Measurements from ENCODE around the gene BAG5.

Gene BAG5

DNA sequence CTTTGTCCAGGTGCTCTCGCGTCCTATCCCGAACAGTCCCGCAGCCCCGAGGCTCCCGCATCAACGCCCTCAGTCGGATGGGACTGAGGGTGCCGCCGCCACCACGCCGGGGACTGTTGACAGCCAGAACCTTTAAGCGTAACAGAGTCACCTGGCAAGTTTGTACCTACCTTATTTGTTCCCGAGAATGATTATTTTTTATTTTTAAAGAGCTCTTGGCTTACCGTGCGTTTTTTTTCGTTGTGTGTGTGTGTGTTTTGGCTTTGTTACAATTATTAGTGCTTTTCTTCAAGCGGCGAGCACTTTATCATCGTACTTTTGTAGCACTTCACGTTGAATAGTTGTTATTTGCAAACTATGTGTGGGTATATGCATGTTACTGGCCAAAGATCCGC lies 766 bp upstream of the BAG5 start:
- DNase-seq, result no peak

DNA sequence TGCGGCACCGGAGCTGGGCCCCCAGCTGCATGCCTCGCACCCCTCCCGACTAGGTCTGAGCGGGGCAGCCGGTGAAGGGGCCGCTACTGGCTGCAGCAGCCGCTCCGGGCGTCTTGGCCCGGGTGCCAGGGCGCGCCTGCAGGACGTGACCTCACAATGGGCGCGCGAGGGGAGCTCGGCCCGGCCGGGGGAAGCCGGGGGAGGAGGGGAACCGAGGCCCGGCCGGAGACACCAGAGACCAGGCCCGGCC lies 353 bp downstream of the BAG5 start:
- peak in 1 of 2 experiments; percentile 66 for DNase-seq

DNA sequence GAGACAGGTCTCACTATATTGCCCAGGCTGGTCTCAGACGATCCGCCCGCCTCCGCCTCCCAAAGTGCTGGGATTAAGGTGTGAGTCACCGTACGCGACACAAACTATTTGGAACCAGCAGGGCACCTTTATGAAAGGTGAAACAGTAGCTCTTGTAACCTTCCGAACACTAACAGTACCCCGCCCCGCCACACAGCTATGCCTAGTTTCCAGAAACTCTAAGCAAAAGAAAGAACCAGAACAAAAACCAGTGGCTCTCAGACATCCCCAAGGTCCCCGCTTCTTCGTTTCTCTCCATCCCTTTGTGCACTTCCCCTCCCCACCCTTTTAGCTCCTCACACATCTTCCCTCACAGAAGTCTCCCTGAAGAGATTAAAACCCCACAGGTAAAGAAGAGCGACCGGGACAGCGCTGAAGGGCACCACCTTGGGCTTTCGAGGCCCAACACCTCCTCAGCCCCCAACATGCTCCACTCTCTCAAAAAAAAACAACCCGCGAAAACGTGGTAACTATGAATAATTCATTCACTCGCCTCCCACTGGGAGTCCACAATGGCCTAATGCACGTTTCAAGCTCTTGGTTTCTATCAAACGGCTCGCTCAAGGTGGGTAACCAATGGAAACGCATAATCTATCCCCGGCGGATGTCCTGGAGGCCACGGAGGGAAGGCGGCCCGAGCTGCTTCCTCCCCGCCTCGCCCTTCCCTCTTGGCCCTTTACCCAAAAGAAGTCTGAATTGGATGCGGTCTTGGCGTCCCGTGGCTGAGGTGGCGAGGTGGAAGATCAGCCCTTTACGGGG lies 877 bp downstream of the BAG5 start:
- DNase-seq, result peak; percentile 43 to 74

DNA sequence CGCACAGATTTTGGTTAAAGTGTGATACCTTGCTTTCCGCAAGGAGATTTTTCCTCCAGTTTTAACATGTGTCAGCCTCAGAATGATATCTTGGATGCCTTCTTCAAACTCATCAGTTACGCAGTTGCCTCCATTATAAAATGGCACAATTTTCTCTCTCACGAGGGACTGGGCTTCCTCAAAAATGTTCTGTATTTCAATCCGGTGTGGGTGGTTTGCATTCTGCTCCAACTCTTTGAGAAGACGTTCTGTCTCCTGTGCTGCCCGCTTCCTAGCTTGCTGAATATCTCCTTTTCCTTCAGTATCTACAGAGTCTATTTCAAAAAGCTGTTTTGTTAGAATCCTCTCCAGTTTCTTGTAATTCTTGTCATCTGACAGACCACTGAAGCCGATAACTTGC lies 1.8 kb downstream of the BAG5 start:
- no peak for DNase-seq

DNA sequence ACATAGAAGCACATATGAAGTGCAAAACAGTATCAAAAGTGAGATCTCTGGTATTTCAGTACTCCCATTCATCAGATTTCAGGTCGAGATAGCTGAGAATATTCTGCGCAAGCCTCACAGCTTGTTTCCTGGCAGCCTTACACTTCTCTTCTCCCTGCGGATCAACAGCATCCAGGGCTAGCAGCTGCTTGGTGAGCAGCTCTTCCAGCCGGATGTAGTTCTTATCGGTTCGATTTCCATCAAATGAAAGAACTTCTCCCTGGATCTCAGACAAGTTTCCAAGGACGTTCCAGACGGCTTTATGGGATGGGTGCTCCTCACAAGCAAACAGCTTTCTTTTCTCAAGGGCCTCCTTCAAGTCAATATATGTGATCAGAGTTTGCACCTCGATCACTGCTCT lies 2.7 kb downstream of the BAG5 start:
- DNase-seq, result no peak

DNA sequence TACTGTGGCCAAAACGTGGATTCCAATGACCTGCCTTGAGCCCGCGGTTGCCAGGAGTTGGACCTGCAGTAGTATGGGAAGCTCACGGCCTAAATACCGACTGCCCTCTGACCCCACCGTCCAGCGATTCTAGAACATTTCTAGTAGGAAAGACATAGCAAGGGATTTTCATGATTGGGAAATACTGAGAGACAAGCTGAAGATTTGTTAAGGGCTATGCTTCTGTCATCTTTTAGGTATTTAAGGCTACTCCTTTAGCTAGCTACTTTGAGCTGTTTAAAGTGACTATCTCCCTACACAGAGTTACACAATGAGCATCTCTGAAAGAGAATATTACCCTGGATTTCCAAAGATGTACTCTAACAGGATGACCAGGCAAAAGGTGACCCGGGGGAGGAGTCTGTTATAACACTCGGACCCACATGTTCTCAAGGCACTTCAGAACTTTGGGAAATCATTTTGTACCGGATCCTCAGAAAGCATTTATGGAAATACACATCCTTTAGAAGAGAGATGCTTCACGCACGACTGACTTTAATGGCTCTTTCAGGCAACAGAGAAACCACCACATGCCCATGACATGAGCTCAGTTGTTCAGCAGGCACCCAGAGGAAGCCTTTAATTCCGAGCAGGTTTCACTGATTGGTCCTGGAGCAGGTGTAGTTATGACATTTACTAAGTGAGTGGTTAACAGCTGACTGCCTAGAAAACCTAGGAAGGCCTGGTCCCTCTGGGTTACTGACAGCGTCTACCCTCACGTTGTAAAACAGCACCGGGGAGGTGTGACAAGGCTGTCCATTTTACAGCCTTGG lies 4.2 kb downstream of the BAG5 start:
- no peak for DNase-seq

DNA sequence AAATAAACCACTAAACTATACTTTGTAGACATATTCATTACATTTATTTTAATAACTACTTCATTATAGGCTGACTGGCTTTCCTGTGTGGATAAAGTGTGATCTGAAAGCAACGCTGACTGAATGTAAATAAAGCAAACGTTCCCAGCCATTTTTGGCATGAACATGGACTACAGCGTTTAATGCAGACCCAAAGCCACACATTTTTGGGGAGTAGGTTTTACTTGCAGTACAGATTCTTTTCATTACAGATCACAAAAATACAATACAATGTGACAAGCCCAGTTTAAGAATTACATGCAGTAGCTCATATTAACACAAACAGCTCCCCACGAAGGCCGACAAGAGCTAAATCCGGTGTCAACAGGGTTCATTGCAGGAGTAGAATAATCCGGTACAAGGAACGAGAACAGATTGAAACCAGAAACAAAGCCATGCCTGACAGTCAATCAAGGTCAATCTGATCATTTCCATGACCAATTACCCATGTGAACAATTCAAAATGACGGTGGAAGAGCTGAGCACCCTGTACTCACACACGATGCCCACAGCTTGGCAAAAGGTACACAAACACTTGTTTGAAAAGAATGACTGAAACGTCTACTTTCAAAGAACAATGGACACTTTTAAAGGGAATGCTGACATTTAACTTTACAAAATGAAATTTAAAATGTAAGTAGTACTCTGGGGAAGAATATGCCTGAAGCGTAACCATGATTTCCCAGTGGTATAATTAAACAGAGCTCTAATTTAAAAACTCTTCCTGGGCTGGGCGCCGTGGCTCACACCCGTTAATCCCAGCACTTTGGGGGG lies 5.3 kb downstream of the BAG5 start:
- DNase-seq, result no peak

DNA sequence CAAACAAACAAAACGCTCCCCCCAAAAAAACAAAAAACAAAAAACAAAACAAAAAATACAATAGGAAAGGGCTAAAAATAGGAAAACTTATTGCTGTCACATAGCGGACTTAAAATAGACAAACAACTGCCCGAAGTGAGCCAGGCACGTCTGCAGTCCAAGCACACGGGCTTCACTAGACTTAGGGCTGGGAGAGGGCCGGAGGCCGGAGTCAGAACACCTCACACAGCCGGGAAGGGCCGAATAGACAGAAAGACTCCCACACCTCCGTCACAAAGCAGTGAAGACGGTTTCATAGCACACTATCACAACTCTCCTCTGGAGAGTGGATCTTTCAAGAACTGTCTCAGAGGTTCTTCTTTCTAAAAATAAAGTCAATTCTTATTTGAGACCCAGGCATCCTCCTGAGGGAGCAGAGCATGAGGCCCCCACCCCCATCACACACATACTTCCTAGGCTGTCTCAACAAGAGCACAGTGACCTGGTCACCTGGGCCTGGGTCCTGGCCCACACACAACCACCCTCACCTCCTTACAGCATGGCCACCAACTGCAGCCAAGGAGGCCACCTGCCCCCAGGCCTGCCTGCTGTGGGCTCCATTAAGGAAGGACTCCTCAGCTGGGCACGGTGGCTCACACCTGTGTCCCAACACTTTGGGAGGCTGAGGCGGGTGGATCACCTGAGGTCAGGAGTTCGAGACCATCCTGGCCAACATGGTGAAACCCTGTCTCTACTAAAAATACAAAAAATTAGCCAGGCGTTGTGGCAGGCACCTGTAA lies 6.7 kb downstream of the BAG5 start:
- no peak for DNase-seq

DNA sequence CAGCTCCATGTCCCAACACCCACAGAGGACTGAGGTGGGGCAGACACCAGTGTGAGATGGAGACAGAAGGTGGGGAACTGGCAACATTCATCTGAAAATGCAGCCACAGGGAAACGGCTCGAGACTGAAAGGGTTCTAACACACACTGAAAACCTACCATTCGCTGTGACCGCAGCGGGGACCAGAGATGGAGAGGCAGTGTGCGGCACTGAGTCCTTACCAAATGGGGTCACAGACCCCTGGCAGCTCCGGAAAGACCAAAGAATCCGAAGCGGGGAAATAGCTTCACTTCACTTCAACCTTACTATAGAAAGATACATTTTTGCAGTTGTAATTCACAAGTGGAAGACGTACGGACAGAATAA lies 9.6 kb downstream of the BAG5 start:
- no peak for DNase-seq

DNA sequence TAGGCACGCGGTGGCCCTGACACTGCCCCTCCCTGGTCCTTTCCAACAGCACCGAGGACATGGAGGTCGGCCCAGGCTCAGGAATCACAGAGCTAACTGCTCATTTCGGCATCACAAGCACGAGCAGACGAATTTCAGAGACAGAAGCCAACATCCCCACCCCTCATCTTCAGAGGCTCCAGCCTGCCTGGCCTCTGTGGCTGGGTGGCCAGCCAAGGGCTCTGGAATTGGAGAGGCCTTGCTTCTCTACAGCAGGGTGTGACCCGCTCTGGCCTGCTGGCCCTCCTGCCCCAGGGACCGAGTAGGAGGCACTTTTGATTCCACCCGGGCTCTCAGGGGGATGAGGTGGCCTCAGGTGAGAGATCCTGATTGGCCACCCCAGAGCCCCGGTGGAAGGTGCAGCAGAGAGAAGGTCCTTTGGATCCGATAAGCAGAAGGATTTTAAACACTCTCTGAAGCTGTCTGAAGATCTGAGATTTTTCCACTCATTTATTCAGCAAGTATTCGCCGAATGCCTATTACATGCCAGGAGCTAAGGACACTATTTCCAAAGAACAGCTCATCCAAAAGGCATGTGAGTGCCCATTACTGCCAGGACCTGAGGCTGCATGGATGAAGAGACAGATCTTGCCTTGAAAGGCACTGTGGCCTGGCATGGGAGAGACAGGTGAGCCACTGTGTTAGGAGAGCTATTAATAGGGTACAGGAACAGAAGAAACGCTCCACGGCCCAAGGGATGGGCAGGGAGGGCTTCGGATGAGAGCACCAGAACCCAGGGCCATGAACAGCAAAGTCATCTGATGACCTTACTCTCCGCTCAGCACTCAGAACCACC lies 10.2 kb downstream of the BAG5 start:
- DNase-seq, result no peak

DNA sequence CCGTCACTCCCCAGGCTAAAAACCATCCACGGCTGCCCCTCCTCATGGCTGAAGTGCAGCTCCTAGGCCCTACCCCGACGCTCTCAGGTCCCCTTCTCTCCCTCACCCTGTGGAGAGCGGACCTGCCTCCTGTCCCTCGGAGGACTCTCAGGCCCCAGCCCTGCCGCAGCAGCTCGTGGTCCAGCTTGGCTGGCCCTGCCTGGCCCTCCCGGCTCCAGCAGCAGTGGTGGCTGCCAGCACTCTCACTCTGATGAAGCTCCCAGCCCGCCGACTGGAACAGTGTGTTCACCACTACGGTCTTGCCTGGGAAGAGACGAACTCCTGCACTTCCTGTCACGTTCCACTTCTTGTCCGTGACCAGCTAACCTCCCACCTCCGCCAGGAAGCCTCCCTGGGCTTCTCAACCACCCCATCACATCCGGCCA lies 11.1 kb downstream of the BAG5 start:
- no peak for DNase-seq

DNA sequence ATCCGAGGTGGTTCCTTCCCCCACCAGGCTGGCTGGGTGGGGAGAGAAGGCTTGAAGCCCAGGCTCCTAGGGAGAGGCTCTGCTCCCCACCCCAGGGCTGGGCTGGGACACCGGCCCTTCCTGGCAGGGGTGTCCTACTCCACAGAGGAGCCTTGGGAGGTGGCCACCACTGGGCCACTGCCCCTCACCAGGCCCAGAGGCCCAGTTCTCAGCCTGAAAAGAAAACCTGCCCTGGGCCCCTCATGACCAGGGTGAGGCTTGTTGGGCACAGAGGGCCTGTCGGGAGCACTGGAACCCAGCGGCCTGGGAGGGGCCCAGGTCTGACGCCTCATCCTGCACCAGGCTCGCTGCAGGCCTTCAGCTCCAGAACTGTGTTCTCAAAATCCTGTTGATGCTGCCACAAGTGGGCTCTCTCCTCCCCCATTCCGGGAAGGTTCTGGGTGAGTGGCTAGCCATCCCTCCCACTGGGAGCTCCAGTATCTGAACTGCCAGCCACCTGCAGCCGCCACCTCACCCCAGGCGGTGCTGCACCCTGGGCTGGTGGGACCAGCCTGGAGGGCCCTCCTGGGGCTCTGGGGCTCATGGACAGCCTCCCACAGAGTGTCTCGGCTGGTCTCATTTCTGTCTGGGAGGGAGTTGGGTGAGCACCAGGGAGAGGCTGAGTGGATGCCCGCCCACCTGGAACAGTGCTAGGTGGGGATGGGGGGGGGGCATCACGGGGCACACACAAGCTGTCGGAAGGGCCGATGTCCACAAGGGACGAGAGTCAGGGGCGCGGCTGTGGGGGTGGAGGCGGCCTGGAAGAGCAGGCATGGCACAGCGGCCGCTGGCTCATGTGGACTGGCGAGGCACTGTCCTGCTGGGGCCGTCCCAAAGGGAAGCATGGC lies 11.8 kb downstream of the BAG5 start:
- no peak for DNase-seq

DNA sequence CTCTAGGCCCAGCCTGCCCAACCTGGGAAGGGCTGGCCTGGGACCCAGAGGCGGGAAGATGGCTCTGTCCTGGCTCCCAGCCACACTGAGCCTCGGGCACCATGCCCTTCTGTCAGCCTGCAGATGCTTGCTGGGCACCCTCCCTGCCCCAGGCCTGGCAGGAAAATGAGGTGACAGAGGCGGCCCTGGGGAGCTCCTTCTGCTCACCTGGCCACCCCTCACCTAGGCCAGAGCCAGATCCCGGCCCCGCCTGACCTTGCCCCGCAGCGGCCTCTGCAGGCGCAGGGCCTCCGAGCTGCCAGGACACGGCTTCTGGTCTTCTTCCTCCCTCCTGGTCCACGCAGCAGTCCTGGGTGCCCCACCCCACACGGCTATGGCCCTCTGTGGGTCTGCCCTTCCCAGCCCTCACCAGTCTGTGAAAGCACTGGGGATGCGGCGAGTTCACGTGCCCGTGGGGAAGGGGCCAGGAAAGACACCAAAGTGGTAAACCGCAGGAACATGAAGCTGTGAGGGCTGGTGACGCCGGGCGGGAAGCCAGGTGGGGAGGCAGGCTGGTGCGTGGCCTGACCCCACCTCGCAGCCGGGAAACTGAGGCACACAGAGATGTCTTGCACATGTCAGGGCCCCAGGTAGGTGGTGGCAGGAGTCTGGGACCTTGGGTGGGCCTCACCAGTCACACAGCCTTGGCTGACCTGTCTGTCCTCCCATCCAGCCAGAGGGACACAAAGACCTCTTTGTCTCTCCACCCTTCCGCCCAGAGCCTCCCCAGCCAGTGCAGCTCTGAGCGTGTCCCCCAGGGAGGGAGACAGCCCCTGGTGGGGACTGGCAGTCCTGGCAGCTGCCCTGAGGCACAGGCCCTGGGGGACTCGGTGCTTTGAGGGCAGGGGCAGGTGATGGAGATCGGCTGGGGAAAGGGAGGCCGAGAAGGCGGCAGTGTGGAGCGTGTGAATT lies 12.8 kb downstream of the BAG5 start:
- no peak for DNase-seq

DNA sequence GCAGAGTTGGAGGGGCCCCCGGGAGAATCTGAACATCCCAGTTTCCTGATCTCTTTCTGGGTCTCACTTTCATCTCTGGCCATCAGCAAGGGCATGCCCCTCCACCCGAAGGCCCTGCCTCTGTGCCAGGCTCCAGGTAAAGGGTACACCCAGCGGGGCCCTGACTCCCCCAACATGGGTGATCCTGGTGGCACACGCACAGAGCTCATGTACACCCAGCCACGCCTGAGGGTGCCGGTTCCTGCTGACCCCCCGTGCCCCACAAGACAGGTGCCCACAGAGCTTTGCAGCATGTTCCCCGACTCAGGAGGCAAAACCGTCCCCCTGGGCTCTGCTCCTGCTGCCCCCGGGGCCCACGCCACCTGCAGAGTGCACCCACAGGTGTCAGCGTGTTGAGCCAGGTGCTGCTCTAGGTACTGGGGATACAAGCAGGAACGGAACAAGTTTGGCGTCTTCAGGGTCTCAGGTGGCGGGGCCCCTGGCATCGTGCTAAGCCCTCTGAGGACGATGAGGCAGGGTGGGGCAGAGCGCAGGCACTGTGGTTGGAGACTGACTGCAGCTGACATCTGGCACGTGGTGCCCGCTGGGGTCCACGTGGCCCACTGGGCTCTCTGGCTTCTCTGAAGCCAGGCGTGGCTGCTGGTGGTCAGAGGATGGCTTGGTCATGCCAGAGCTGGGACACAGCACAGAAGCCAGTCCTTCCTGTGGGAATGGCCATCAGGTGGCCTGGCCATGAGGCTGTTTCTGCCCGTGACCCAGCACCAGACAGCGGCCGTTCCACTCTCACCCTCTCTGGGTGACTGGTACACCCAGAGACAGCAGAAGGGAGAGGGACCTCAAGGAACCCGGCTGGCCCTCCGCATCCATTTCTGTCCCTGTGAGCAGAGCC lies 13.8 kb downstream of the BAG5 start:
- DNase-seq, result no peak

DNA sequence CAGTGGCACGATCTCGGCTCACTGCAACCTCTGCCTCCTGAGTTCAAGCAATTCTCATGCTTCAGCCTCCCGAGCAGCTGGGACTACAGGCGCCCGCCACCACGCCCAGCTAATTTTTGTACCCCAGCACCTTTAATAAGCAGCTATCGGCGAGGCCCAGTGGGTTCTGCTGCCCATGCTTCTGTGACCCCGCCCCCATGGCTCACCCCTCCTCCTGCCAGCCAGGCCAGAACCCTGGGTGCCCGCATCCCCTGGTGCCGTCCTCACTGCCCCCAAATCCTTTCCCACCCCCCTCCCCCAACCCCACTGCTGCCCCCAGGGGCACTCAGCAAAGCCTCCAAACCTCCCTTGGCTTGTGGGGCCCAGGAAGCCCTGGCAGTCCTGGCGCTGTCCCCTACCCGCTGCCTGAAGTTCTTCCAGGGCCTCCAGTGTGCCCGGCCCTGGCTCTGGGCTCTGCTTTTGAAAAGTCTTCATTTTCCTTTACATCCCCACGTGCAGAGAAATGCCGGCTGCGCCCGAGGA lies 14.5 kb downstream of the BAG5 start:
- no peak for DNase-seq

DNA sequence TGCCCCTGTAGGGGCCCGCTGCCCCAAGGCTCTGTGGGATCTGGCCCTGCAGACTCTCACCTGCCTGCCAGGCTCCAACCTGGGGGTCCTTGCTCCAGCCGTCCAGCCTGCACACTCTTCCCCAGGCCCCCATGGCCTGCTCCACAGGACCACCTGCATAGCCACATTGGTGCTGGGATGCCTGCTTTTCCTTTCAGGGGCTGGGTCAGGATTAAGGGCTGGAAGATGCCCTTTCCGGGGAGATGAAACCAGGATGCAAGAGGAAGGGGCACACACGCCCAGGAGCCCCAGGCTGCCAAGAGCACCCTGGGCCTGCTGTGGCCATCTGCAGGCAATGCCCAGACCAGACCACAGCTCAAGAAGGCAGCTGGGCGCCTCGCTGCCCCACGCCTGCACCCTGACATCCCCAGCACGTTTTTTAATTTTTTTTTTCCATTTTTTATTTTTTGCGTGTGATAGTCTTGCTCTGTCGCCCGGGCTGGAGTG lies 15.0 kb downstream of the BAG5 start:
- DNase-seq, result no peak

DNA sequence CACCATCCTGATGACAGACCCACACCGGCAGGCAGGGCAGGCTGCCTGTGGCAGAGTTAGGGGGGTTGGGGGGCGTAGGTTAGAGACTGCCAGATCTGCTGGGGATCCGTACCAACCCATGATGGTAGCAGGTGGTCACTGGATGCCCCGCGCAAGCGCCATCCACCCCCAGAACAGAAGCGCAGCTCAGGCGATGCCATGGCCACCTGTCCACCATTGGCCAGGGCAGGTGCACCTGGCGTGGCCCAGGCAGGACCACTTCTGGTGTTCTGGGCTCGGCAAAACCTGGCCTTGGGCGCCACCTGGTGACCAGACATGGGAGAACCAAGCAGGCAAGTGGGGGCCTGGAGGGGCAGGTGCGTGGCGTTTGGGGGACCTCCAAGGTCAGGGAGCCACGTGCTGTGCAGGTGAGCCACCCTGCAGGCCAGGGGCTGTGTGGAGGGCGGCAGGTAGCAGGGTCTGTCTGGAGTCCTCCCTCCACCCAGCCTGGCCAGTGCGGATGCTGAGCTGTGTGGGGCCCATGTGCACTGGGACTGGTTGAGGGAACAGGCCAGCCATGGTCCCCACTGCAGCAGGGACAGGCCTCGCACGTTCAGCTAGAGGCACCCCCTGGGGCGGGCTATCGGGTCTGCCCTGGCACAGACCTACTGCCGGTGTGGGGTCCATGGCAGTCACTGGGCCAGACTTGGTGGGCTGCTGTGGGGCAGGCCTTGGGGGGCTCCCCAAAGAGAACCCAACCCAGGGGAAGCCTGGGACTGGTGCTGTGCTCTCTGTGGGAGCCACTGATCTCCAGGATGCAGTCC lies 15.6 kb downstream of the BAG5 start:
- peak; percentile 87 for DNase-seq

Measured in activated T-cell treated with anti-CD3 and anti-CD28 coated beads, Interleukin-2, amount 50 U/mL, for 48 hours (primary cell).